Measurements from ENCODE around the gene SLC22A4.

The SLC22A4 gene

GRCh38 chr5:132277256-132277655 lies 16.9 kb upstream of the SLC22A4 start:
- DNase-seq = no peak

- DNase-seq = no peak
Observed at GRCh38 chr5:132277971-132278853, 16.0 kb upstream of the SLC22A4 start.

GRCh38 chr5:132279801-132280200 lies 14.4 kb upstream of the SLC22A4 start:
- DNase-seq = no peak

- no peak for DNase-seq
Observed at GRCh38 chr5:132280371-132281240, 13.6 kb upstream of the SLC22A4 start.

GRCh38 chr5:132281856-132282614 lies 12.2 kb upstream of the SLC22A4 start:
- DNase-seq = no peak

- no peak for DNase-seq
Observed at GRCh38 chr5:132283423-132284043, 10.7 kb upstream of the SLC22A4 start.

GRCh38 chr5:132289097-132289496 lies 5.1 kb upstream of the SLC22A4 start:
- DNase-seq = no peak

GRCh38 chr5:132291026-132291425 lies 3.2 kb upstream of the SLC22A4 start:
- no peak for DNase-seq

- DNase-seq = peak; percentile 51
Observed at GRCh38 chr5:132293066-132293991, 865 bp upstream of the SLC22A4 start.

- peak; percentile 61 for DNase-seq
Observed at GRCh38 chr5:132294728-132295504, 722 bp downstream of the SLC22A4 start.

- no peak for DNase-seq
Observed at GRCh38 chr5:132295505-132296411, 1.6 kb downstream of the SLC22A4 start.

GRCh38 chr5:132296412-132297016 lies 2.3 kb downstream of the SLC22A4 start:
- no peak for DNase-seq

- no peak for DNase-seq
Observed at GRCh38 chr5:132297211-132297940, 3.2 kb downstream of the SLC22A4 start.

GRCh38 chr5:132298298-132299212 lies 4.4 kb downstream of the SLC22A4 start:
- no peak for DNase-seq

- DNase-seq = no peak
Observed at GRCh38 chr5:132299917-132300316, 5.7 kb downstream of the SLC22A4 start.

- no peak for DNase-seq
Observed at GRCh38 chr5:132300577-132301343, 6.6 kb downstream of the SLC22A4 start.

Data from activated CD4-positive, alpha-beta T cell treated with anti-CD3 and anti-CD28 coated beads, Interleukin-2, amount 50 U/mL, for 1 hour (primary cell).